HepG2 (cell line): Measurements from ENCODE around the gene SERTAD2. TPM values are rescaled to one million over a fixed set of nuclear protein-coding genes. Genes with fewer than 3 reads are reported as not detected.

Experiments used
- ASH2L ChIP-seq: fragments of 300-600, 200-600 bp; sonication (generic); IDR thresholded peaks from 2 replicates; pipeline ENCODE4 v1.7.0; 2017; ENCODE audit warnings: low read depth, mild to moderate bottlenecking, moderate library complexity, mixed read lengths, low read length; ENCODE audit not compliant: insufficient read length
- BCL6 ChIP-seq: IDR thresholded peaks from 2 replicates; pipeline ENCODE4 v1.6.1; 2016; ENCODE audit warnings: missing genetic modification reagents, missing compliant biosample characterization
- EHMT2 ChIP-seq: fragments of 200-600 bp; sonication (generic); IDR thresholded peaks from 2 replicates; pipeline ENCODE4 v1.7.0; 2017; ENCODE audit warnings: antibody characterized with exemption, low read depth, low read length, borderline replicate concordance
- FOXO1 ChIP-seq: sonication (generic); formaldehyde crosslinking; IDR thresholded peaks from 2 replicates; pipeline ENCODE4 v1.4.0; 2020; ENCODE audit warnings: missing genetic modification reagents
- HDAC1 ChIP-seq: sonication (generic); formaldehyde crosslinking; IDR thresholded peaks from 2 replicates; pipeline ENCODE4 v1.5.1; 2020; ENCODE audit warnings: mild to moderate bottlenecking, missing genetic modification reagents
- MAF1 ChIP-seq: sonication (generic); formaldehyde crosslinking; IDR thresholded peaks from 2 replicates; pipeline ENCODE4 v1.5.0; 2020; ENCODE audit warnings: missing genetic modification reagents, borderline replicate concordance
- NRL ChIP-seq: sonication (generic); formaldehyde crosslinking; IDR thresholded peaks from 2 replicates; pipeline ENCODE4 v1.5.0; 2020; ENCODE audit warnings: missing genetic modification reagents, mild to moderate bottlenecking, moderate library complexity, borderline replicate concordance
- RBFOX2 ChIP-seq: fragments of 200-400 bp; formaldehyde crosslinking; IDR thresholded peaks from 2 replicates; pipeline ENCODE4 v1.6.1; 2017; ENCODE audit warnings: low read depth, mild to moderate bottlenecking, low read length
- RELA ChIP-seq: sonication (generic); formaldehyde crosslinking; IDR thresholded peaks from 2 replicates; pipeline ENCODE4 v1.4.0; 2020; ENCODE audit warnings: missing genetic modification reagents
- RFX1 ChIP-seq: fragments of 450-650 bp; IDR thresholded peaks from 2 replicates; pipeline ENCODE4 v1.6.1; 2017
- RXRA ChIP-seq: sonication (generic); formaldehyde crosslinking; IDR thresholded peaks from 2 replicates; pipeline ENCODE4 v1.5.1; 2020; ENCODE audit warnings: missing genetic modification reagents
- TCF12 ChIP-seq, 2 experiments: fragments of 450-650 bp in 1 of 2; sonication (generic) in 1 of 2; formaldehyde crosslinking in 1 of 2; IDR thresholded peaks; 2 replicates each; pipeline versions ENCODE4 v1.6.1 to v1.8.0; 2017 to 2022; ENCODE audit warnings: antibody characterized with exemption in 1 of 2, mild to moderate bottlenecking in 1 of 2, missing genetic modification reagents in 1 of 2, moderate library complexity in 1 of 2
- TCF7 ChIP-seq: sonication (generic); IDR thresholded peaks from 2 replicates; pipeline ENCODE4 v1.6.1; 2016; ENCODE audit warnings: antibody characterized with exemption, low read depth
- TOPORS ChIP-seq: sonication (generic); formaldehyde crosslinking; IDR thresholded peaks from 2 replicates; pipeline ENCODE4 v1.8.0; 2023; ENCODE audit warnings: mild to moderate bottlenecking, missing genetic modification reagents
- ZFP36L1 ChIP-seq: sonication (generic); formaldehyde crosslinking; IDR thresholded peaks from 2 replicates; pipeline ENCODE4 v1.8.0; 2022; ENCODE audit warnings: mild to moderate bottlenecking, missing genetic modification reagents, moderate library complexity
- ZNF382 ChIP-seq: sonication (generic); formaldehyde crosslinking; IDR thresholded peaks from 2 replicates; pipeline ENCODE4 v1.5.0; 2020; ENCODE audit warnings: missing genetic modification reagents, mild to moderate bottlenecking, borderline replicate concordance
- ZNF616 ChIP-seq: sonication (generic); formaldehyde crosslinking; IDR thresholded peaks from 2 replicates; pipeline ENCODE4 v1.5.0; 2020; ENCODE audit warnings: low read depth, mild to moderate bottlenecking, missing genetic modification reagents
- ZNF660 ChIP-seq: sonication (generic); formaldehyde crosslinking; IDR thresholded peaks from 2 replicates; pipeline ENCODE4 v1.5.1; 2020; ENCODE audit warnings: mild to moderate bottlenecking, low read depth, missing genetic modification reagents, borderline replicate concordance
- ZNF7 ChIP-seq: IDR thresholded peaks from 2 replicates; pipeline ENCODE4 v1.6.1; 2016; ENCODE audit warnings: missing biosample characterization, missing genetic modification reagents
- ZNF780A ChIP-seq: sonication (generic); formaldehyde crosslinking; IDR thresholded peaks from 2 replicates; pipeline ENCODE4 v1.8.0; 2022; ENCODE audit warnings: mild to moderate bottlenecking, missing genetic modification reagents, moderate library complexity
- polyA plus RNA-seq, 8 experiments: library from polyadenylated mRNA; depleted of rRNA in 3 of 8; stranded (reverse) in 7 of 8; unstranded in 1 of 8; fragments of >200 nt; fragmentation: Illumina TruSeq in 4 of 8; extraction: Trizol in 4 of 8; gene quantifications; 2 replicates each; pipeline versions ENCODE4 v1.2.1 to v1.2.3, GENCODE V29; 2011 to 2016; ENCODE audit warnings: low read depth in 4 of 8, missing spikeins in 1 of 8, mixed read lengths in 1 of 8; ENCODE audit not compliant: insufficient read depth in 1 of 8
- total RNA-seq, 5 experiments: library from RNA; depleted of rRNA; stranded (reverse); fragments of >200 nt; fragmentation: Illumina TruSeq; extraction: Trizol; gene quantifications; 2 replicates each; pipeline ENCODE4 v1.2.3, GENCODE V29; 2016; ENCODE audit warnings: low read depth in 1 of 5
- TF ChIP-seq, protein P1 (sequence below): sonication (generic); formaldehyde crosslinking; IDR thresholded peaks from 2 replicates; pipeline ENCODE4 v1.4.0; 2020; ENCODE audit warnings: missing genetic modification reagents
- TF ChIP-seq, protein P2 (sequence below): sonication (generic); formaldehyde crosslinking; IDR thresholded peaks from 2 replicates; pipeline ENCODE4 v1.4.0; 2020; ENCODE audit warnings: missing genetic modification reagents, borderline replicate concordance
- TF ChIP-seq, protein P3 (sequence below): sonication (generic); formaldehyde crosslinking; IDR thresholded peaks from 2 replicates; pipeline ENCODE4 v1.5.0; 2020; ENCODE audit warnings: missing genetic modification reagents
- TF ChIP-seq, protein P4 (sequence below): sonication (generic); formaldehyde crosslinking; IDR thresholded peaks from 2 replicates; pipeline ENCODE4 v1.5.1; 2020; ENCODE audit warnings: mild to moderate bottlenecking, moderate library complexity, missing genetic modification reagents

Gene SERTAD2
- total and polyA plus RNA-seq, 2 of the 13 experiments (the other 11 are each of a cell fraction or from before 2014, with no cell fraction given): 6.7 to 22.6 TPM

DNA sequence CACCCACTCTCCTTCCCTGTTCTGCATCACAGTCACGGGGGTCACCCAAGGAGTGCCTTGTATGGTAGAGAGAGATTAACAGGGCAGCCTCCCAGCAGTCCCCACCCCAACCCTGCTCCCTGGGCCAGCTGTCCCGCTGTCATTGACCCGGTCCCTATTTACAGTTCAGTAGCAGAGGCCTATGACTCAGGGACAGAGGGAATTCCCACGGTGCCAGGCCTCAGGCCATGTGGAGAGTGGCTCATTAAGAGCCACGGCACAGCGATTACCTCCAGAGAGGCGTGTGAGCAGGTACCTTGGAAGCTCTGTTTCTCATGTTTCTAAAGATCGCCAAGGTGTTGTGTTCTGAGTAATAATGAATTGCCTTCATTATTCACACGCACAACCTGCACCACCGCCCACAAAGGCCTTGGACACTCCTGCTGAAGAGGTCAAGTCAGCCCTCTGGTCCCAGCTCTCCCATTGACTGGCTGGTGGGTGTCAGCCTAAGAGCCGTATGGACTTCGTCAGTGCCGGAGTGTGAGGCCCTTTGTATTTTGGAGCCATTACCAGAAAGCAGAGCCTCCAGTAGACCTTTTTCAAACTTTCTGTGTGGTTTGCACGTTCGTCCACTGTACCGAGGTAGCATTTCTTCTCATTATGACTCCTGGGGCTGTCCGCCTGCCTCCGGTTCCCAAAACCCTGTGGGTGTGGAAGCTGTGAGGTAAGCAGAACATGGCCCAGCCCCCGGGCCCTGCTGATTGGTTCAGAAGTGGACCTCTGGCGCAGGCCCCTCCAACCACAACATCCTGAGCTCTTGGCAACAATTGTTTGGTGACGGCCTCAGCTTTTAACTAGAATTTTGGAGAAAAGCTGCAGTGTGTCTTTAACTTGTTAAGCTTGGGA is 47.0 kb downstream of the SERTAD2 start (continued):
- TF ChIP-seq, protein P1, sequence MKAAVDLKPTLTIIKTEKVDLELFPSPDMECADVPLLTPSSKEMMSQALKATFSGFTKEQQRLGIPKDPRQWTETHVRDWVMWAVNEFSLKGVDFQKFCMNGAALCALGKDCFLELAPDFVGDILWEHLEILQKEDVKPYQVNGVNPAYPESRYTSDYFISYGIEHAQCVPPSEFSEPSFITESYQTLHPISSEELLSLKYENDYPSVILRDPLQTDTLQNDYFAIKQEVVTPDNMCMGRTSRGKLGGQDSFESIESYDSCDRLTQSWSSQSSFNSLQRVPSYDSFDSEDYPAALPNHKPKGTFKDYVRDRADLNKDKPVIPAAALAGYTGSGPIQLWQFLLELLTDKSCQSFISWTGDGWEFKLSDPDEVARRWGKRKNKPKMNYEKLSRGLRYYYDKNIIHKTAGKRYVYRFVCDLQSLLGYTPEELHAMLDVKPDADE (CRISPR knock-in tag): no peak
- peak; percentile 50 for TF ChIP-seq ASH2L
- TF ChIP-seq, protein P2, sequence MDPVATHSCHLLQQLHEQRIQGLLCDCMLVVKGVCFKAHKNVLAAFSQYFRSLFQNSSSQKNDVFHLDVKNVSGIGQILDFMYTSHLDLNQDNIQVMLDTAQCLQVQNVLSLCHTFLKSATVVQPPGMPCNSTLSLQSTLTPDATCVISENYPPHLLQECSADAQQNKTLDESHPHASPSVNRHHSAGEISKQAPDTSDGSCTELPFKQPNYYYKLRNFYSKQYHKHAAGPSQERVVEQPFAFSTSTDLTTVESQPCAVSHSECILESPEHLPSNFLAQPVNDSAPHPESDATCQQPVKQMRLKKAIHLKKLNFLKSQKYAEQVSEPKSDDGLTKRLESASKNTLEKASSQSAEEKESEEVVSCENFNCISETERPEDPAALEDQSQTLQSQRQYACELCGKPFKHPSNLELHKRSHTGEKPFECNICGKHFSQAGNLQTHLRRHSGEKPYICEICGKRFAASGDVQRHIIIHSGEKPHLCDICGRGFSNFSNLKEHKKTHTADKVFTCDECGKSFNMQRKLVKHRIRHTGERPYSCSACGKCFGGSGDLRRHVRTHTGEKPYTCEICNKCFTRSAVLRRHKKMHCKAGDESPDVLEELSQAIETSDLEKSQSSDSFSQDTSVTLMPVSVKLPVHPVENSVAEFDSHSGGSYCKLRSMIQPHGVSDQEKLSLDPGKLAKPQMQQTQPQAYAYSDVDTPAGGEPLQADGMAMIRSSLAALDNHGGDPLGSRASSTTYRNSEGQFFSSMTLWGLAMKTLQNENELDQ: no peak
- TF ChIP-seq MAF1: no peak
- TF ChIP-seq ZNF780A: no peak
- TF ChIP-seq NRL (CRISPR knock-in tag): no peak
- no peak for TF ChIP-seq ZNF660
- TF ChIP-seq, protein P3, sequence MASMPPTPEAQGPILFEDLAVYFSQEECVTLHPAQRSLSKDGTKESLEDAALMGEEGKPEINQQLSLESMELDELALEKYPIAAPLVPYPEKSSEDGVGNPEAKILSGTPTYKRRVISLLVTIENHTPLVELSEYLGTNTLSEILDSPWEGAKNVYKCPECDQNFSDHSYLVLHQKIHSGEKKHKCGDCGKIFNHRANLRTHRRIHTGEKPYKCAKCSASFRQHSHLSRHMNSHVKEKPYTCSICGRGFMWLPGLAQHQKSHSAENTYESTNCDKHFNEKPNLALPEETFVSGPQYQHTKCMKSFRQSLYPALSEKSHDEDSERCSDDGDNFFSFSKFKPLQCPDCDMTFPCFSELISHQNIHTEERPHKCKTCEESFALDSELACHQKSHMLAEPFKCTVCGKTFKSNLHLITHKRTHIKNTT (CRISPR knock-in tag): no peak
- peak; percentile 38; the same call in 1 of the 2 replicates for TF ChIP-seq TOPORS (CRISPR knock-in tag)
- no peak for TF ChIP-seq TCF7
- peak; percentile 82 for TF ChIP-seq RXRA (CRISPR knock-in tag)
- TF ChIP-seq EHMT2: no peak
- TF ChIP-seq RFX1: no peak
- TF ChIP-seq, protein P4, sequence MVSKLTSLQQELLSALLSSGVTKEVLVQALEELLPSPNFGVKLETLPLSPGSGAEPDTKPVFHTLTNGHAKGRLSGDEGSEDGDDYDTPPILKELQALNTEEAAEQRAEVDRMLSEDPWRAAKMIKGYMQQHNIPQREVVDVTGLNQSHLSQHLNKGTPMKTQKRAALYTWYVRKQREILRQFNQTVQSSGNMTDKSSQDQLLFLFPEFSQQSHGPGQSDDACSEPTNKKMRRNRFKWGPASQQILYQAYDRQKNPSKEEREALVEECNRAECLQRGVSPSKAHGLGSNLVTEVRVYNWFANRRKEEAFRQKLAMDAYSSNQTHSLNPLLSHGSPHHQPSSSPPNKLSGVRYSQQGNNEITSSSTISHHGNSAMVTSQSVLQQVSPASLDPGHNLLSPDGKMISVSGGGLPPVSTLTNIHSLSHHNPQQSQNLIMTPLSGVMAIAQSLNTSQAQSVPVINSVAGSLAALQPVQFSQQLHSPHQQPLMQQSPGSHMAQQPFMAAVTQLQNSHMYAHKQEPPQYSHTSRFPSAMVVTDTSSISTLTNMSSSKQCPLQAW (CRISPR knock-in tag): no peak; the same call in 1 of the 2 replicates
- TF ChIP-seq BCL6: no peak
- peak; percentile 22; the same call in 1 of the 2 replicates for TF ChIP-seq FOXO1 (CRISPR knock-in tag)
- no peak for TF ChIP-seq RBFOX2
- TF ChIP-seq HDAC1 (CRISPR knock-in tag): 0 out of 2 replicates have a peak, but pooled peaks have one; percentile 43
- TF ChIP-seq ZNF7 (CRISPR knock-in tag): no peak
- no peak for TF ChIP-seq ZNF382 (CRISPR knock-in tag)
- no peak for TF ChIP-seq ZNF616 (CRISPR knock-in tag)
- no peak for TF ChIP-seq ZFP36L1 (CRISPR knock-in tag)
- no peak for TF ChIP-seq TCF12 (IDR thresholded peaks at IDR 0.05)
- TF ChIP-seq TCF12 (CRISPR knock-in tag; IDR thresholded peaks at IDR 0.05): no peak
- no peak for TF ChIP-seq RELA (CRISPR knock-in tag)
